ENCODE measurements around the gene ALX4.

DNA sequence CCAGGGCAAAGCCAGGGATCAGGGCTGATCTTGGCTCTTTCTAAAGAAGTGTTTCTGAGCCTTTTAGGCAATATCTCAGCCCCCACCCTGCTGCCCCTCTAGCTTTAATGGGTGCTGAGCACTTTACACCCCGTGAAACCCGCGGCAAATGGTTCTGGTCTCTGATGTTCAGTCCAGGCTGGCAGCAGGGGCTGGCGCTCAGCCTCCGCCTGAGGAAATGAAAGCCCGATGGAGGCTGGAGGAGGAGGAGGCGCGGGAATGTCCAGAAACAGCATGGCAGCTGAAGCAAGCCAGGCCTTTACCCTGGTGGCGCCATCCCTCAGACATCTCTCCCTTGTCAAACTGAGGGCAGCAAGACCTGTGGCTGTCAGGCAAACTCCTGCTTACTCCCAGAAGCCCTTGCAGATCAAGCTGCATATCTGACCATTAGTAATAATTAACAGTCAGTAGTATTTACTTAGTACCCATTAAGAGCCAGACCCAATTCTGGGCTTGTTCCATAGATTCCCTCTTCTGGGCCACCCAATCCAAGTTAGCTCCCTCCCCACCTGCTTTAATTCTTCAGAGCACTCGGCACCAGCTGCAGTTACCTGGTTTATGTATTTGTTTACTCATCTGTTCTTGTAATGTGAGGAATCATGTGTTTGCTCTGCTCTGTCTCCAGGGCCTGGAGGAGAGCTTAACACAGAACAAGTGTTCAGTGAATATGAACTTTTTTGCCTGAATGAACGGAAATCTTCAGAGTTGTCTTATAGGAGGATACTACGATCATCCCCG, 15.0 kb upstream of the ALX4 start:
- TF ChIP-seq, protein P1, sequence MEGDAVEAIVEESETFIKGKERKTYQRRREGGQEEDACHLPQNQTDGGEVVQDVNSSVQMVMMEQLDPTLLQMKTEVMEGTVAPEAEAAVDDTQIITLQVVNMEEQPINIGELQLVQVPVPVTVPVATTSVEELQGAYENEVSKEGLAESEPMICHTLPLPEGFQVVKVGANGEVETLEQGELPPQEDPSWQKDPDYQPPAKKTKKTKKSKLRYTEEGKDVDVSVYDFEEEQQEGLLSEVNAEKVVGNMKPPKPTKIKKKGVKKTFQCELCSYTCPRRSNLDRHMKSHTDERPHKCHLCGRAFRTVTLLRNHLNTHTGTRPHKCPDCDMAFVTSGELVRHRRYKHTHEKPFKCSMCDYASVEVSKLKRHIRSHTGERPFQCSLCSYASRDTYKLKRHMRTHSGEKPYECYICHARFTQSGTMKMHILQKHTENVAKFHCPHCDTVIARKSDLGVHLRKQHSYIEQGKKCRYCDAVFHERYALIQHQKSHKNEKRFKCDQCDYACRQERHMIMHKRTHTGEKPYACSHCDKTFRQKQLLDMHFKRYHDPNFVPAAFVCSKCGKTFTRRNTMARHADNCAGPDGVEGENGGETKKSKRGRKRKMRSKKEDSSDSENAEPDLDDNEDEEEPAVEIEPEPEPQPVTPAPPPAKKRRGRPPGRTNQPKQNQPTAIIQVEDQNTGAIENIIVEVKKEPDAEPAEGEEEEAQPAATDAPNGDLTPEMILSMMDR (IDR thresholded peaks at IDR 0.05; ENCODE audit: low read depth, low read length), result no peak
- TF ChIP-seq EZH2phosphoT487 (IDR thresholded peaks at IDR 0.05; ENCODE audit: low read depth), result no peak
